ENCODE measurements around the gene ACOX3. TPM values are rescaled to one million over a fixed set of nuclear protein-coding genes. Genes with fewer than 3 reads are reported as not detected.

The ACOX3 gene
- polyA plus RNA-seq, 1 of the 3 experiments (the other 2 are of a cell fraction) = 8.4 TPM

GRCh38 chr4:8330821-8331574 lies 109.5 kb downstream of the ACOX3 start (continued):
- TF ChIP-seq MAX (IDR thresholded peaks at IDR 0.05; ENCODE audit: low read depth) = no peak
- no peak for TF ChIP-seq SIN3A (IDR thresholded peaks at IDR 0.05; ENCODE audit: borderline replicate concordance, low read depth, low read length)
- TF ChIP-seq POLR2AphosphoS5 (IDR thresholded peaks at IDR 0.05; ENCODE audit: low read depth, low read length) = no peak
- no peak for TF ChIP-seq RXRA (IDR thresholded peaks at IDR 0.05; ENCODE audit: borderline replicate concordance, low read depth)
- no peak for TF ChIP-seq EZH2phosphoT487 (IDR thresholded peaks at IDR 0.05; ENCODE audit: borderline replicate concordance, low read depth)
- no peak for TF ChIP-seq GATA2 (CRISPR knock-in tag; IDR thresholded peaks at IDR 0.05)
- TF ChIP-seq JUND (IDR thresholded peaks at IDR 0.05) = no peak

- no peak for DNase-seq
- Histone ChIP-seq H3K27ac (ENCODE audit: low read depth in 2 of 2, low read length in 1 of 2) (no peak overlapping the region), H3K9me2 (no peaks in the 10 kb centered on the region), H3K36me3 (replicated peaks in 1 of 2; ENCODE audit: control insufficient read depth in 1 of 2, insufficient read depth in 2 of 2, low read length in 1 of 2) (no peaks in the 10 kb centered on the region), H3F3A (replicated peaks; ENCODE audit: insufficient read depth) (no peaks in the 10 kb centered on the region), H3K4me3 (ENCODE audit: low read depth in 2 of 2, low read length in 1 of 2) (no peak overlapping the region), H3K27me3 (ENCODE audit: insufficient read depth) (no peaks in the 10 kb centered on the region), H3K79me2 (ENCODE audit: insufficient read depth) (no peaks in the 10 kb centered on the region), H3K9me3 (no peaks in the 10 kb centered on the region), H4K20me1 (ENCODE audit: insufficient read depth) (no peaks in the 10 kb centered on the region), H3K4me2 (no peak overlapping the region), H3K9ac (no peak overlapping the region), H3K4me1 (ENCODE audit: control insufficient read depth in 1 of 2, insufficient read depth in 2 of 2, low read depth in 1 of 2, low read length in 1 of 2) (peaks cover 0 to 13% of the 10 kb centered on the region in 2 experiments; a peak in 1 of 4 replicates), H2AFZ (ENCODE audit: low read depth) (no peak overlapping the region)
- 79% methylated on average over 6 of the region's 20 CpGs for WGBS (ENCODE audit: low lambda C conversion rate)
- CTCF ChIA-PET = no interaction called here
- POLR2A ChIA-PET = no interaction called here
- no peak for TF ChIP-seq NFIC (IDR thresholded peaks at IDR 0.05; ENCODE audit: borderline replicate concordance)
- TF ChIP-seq RAD21 (IDR thresholded peaks at IDR 0.05; ENCODE audit: low read length) = no peak
- TF ChIP-seq USF1 (IDR thresholded peaks at IDR 0.05; ENCODE audit: borderline replicate concordance, low read depth) = no peak
- no peak for TF ChIP-seq CHD2 (IDR thresholded peaks at IDR 0.05; ENCODE audit: low read length, partially characterized antibody)
- TF ChIP-seq ZBTB33 (IDR thresholded peaks at IDR 0.05; ENCODE audit: borderline replicate concordance, low read depth) = no peak
- no peak for TF ChIP-seq RXRA (IDR thresholded peaks at IDR 0.05; ENCODE audit: borderline replicate concordance, low read depth)
- no peak for TF ChIP-seq TAF1 (IDR thresholded peaks at IDR 0.05; ENCODE audit: borderline replicate concordance, low read depth, low read length)
- TF ChIP-seq PBX3 (IDR thresholded peaks at IDR 0.05) = no peak
Observed at GRCh38 chr4:8329859-8330761, 110.4 kb downstream of the ACOX3 start.
